Activated CD8-positive, alpha-beta T cell treated with anti-CD3 and anti-CD28 coated beads for 36 hours (primary cell): ENCODE results near the gene HSPB3. TPM values are rescaled to one million over a fixed set of nuclear protein-coding genes. Genes with fewer than 3 reads are reported as not detected.

Source experiments
- ATAC-seq: fragments of 200-7000 bp; cut with Tn5 transposase; one replicate; pipeline ENCODE4 v1.10.0; 2021; ENCODE audit warnings: mild to moderate bottlenecking, moderate library complexity
- CTCF ChIA-PET: fragments of 350-600 bp; sonication (Branson Sonifier 250); formaldehyde crosslinking; loops from one replicate; lab custom pipeline; 2021; ENCODE audit warnings: antibody characterized with exemption; lab: Charles Lee
- POLR2A ChIA-PET: fragments of 350-600 bp; sonication (Branson Sonifier 250); formaldehyde crosslinking; loops from one replicate; lab custom pipeline; 2021; ENCODE audit warnings: antibody characterized with exemption; lab: Charles Lee
- DNase-seq: peaks from one replicate; pipeline ENCODE4 v3.0.0-alpha.2; 2020
- H3K27ac Mint-ChIP-seq: one replicate; pipeline ENCODE4 v1.8.0; 2021; ENCODE audit warnings: mild to moderate bottlenecking, mixed read lengths
- H3K27me3 Mint-ChIP-seq: one replicate; pipeline ENCODE4 v1.8.0; 2021; ENCODE audit warnings: mixed read lengths
- H3K36me3 Mint-ChIP-seq: one replicate; pipeline ENCODE4 v1.8.0; 2021; ENCODE audit warnings: low read depth, mixed read lengths
- H3K4me1 Mint-ChIP-seq: one replicate; pipeline ENCODE4 v1.8.0; 2021; ENCODE audit warnings: low read depth, mixed read lengths
- H3K4me3 Mint-ChIP-seq: one replicate; pipeline ENCODE4 v1.8.0; 2021; ENCODE audit warnings: mild to moderate bottlenecking, moderate library complexity, mixed read lengths
- H3K9me3 Mint-ChIP-seq: one replicate; pipeline ENCODE4 v1.8.0; 2021; ENCODE audit warnings: mixed read lengths
- CTCF ChIP-seq: fragments of 200-600 bp; IDR thresholded peaks from one replicate; pipeline ENCODE4 v1.8.0; 2022; ENCODE audit warnings: antibody characterized with exemption, mild to moderate bottlenecking
- intact Hi-C: fragments of 100-400 bp; cut with micrococcal nuclease; formaldehyde crosslinking; loops from one replicate; pipeline ENCODE4 v1.10.0; 2022
- total RNA-seq, 2 experiments: library from RNA; stranded (reverse); gene quantifications; one replicate each; pipeline ENCODE4 v1.2.3, GENCODE V29; 2021

HSPB3 gene
- total RNA-seq, 2 experiments from 2014 or later = not detected

- Mint-ChIP-seq H3K27ac (no peak overlapping the region), H3K4me1 (no peaks in the 10 kb centered on the region), H3K27me3 (peaks cover 13% of the 10 kb centered on the region), H3K4me3 (no peak overlapping the region), H3K9me3 (peaks cover 11% of the 10 kb centered on the region), H3K36me3 (no peaks in the 10 kb centered on the region)
- CTCF ChIA-PET = interaction anchor here (1.0 kb wide), 1 partner anchor 29 kb away, joined by 7 read pairs; no protein-coding TSS in a partner anchor
- no peak for DNase-seq
- TF ChIP-seq CTCF = no peak
- POLR2A ChIA-PET = no interaction called here
- ATAC-seq = no peak
- intact Hi-C loops = no loop called here
Measured at GRCh38 chr5:54460181-54460919, 4.9 kb downstream of the HSPB3 start.

- ChIA-PET CTCF (no interaction called here), POLR2A (no interaction called here)
- ATAC-seq (no peak), DNase-seq (no peak)
- no peak overlapping the region for H3K27ac Mint-ChIP-seq
- H3K27me3 Mint-ChIP-seq = peaks cover 10% of the 10 kb centered on the region
- H3K4me1 Mint-ChIP-seq = no peaks in the 10 kb centered on the region
- intact Hi-C loops = no loop called here
- H3K4me3 Mint-ChIP-seq = no peak overlapping the region
- TF ChIP-seq CTCF = no peak
- no peaks in the 10 kb centered on the region for H3K36me3 Mint-ChIP-seq
- peaks cover 13% of the 10 kb centered on the region for H3K9me3 Mint-ChIP-seq
Measured at GRCh38 chr5:54462281-54462680, 6.8 kb downstream of the HSPB3 start.

- Mint-ChIP-seq H3K27ac (no peak overlapping the region), H3K9me3 (peaks cover 13% of the 10 kb centered on the region), H3K36me3 (no peaks in the 10 kb centered on the region), H3K4me1 (no peaks in the 10 kb centered on the region), H3K4me3 (no peak overlapping the region), H3K27me3 (peaks cover 6% of the 10 kb centered on the region)
- intact Hi-C loops = no loop called here
- ChIA-PET POLR2A (no interaction called here), CTCF (interaction anchor here (0.7 kb wide), 1 partner anchor 25 kb away, joined by 3 read pairs; no protein-coding TSS in a partner anchor)
- TF ChIP-seq CTCF = no peak
- DNase-seq = no peak
- ATAC-seq = no peak
Measured at GRCh38 chr5:54463713-54464112, 8.2 kb downstream of the HSPB3 start.

GRCh38 chr5:54469622-54470021 is 14.1 kb downstream of the HSPB3 start:
- H3K27ac Mint-ChIP-seq = peak overlapping the region; percentile 50

More at GRCh38 chr5:54469622-54470021, 14.1 kb downstream of the HSPB3 start:
- POLR2A ChIA-PET = no interaction called here
- intact Hi-C loops = no loop called here
- H3K4me3 Mint-ChIP-seq = peak overlapping the region; percentile 6
- no peak for ATAC-seq
- no peaks in the 10 kb centered on the region for H3K36me3 Mint-ChIP-seq
- H3K4me1 Mint-ChIP-seq = peaks cover 4% of the 10 kb centered on the region
- H3K27me3 Mint-ChIP-seq = peaks cover 3% of the 10 kb centered on the region
- TF ChIP-seq CTCF = no peak
- H3K9me3 Mint-ChIP-seq = peaks cover 2% of the 10 kb centered on the region
- CTCF ChIA-PET = interaction anchor here (3.7 kb wide), 1 partner anchor 19 kb away, joined by 20 read pairs; no protein-coding TSS in a partner anchor
- DNase-seq = no peak
